Muscle of arm (tissue), 12 donors: ENCODE measurements around the gene SON. TPM values are rescaled to one million over a fixed set of nuclear protein-coding genes. Genes with fewer than 3 reads are reported as not detected.
A peak's percentile ranks its signal among the peaks of the same experiment; 100 is the strongest.
"Not testable (repeated sequence)": the region's sequence is repeated elsewhere in the genome, so short reads cannot be mapped to it uniquely, and the experiment has no call there.

Source experiments
- DNase-seq: peaks from one replicate; pipeline ENCODE4 v3.0.0-alpha.2; 2013
- polyA plus RNA-seq, 12 donors: library from polyadenylated mRNA; unstranded; fragments of 120-200 nt; gene quantifications; one replicate each; pipeline ENCODE4 v1.2.1, GENCODE V29; 2013; ENCODE audit not compliant: insufficient read length in 12 of 12

The SON gene
- polyA plus RNA-seq, 12 donors = 87.6 to 316 (median 231) TPM

DNA sequence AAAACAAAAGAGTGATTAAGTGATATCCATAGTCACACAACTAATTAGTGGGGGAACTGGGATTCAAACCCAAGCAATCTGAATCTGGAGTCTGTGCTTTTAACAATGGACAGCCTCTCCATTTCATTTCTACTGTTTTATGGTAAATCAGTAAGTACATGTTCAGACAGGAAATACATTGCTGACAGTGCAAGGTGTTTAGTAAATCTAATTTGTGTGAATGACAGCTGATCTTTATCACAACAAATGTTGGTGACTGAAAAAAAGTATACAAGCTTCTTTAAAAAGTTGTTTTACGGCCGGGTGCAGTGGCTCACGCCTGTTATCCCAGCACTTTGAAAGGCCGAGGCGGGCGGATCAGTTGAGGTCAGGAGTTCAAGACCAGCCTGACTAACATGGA, 25.1 kb downstream of the SON start:
- DNase-seq = no peak

DNA sequence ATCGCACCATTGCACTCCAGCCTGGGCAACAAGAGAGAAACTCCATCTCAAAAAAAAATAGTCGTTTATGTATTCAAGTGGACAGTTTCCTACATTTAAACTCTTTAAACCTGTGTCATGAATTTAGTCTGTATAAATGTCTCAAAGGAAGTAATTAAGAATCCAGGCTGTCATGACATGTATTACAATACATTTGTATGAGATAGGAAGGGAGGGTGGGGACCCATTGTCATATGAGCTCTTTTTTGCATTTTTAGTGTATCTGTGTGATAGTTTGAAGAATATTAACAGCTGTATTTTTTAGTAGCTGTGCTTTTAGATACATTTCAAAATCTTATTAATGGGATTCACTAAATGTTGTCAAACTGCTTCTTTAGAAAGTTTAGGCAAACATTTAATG, 25.6 kb downstream of the SON start:
- no peak for DNase-seq

DNA sequence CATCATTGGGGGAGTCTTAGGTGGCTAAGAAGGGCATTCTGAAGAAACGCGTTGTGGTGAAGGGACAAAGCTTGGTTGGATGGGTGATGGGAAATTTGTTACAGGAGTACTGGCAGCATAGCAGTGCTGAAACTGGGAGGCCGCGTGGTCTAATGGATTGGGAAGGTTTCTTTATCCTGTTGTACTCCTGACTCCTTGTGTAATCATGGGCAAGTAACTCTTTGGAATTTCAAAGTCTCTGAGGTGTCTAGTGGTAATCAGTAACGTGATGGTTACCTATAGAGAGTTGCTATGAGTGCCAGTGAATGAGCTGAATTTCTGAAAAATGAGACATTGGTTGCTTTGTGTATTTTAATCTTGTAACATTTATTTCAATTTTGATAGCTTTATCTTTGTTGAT, 27.2 kb downstream of the SON start:
- DNase-seq = no peak

DNA sequence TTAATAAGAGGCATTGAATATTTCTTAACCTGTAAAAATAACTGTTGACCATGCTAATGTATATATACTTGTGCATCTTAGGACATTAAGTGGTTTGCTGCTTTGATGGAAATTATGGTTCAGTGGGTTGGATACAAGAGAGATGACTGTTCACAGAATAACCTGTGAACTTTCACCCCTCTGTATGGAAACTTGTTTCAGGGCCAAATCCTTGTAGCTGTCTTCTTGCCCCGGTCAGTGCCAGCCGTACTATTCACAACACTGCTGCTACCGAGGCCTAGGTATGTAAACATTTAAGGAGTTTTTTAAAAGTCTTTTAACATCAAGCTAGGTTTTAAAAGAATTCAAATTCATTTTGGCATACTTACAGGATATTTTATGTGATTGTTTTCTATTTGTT, 29.5 kb downstream of the SON start:
- no peak for DNase-seq

DNA sequence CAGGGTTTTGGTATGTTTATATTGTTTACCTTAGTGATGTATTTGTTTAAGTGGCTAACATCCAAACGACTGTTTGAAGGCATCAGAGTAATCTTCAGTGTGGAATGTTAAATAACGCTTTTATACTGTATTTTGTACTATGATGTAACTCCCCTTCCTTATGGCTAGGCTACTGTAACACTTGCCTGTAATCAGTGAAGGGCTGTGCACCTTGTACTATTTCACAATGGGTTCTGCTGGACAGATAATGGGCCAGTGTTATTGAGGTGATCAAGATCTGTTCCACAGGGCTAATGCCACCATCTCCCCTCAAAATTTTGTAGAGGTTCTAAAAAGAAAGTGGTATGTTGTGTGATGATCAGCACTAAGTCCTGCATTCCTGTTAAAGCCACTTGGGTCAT, 33.9 kb downstream of the SON start:
- DNase-seq = not testable (repeated sequence)

DNA sequence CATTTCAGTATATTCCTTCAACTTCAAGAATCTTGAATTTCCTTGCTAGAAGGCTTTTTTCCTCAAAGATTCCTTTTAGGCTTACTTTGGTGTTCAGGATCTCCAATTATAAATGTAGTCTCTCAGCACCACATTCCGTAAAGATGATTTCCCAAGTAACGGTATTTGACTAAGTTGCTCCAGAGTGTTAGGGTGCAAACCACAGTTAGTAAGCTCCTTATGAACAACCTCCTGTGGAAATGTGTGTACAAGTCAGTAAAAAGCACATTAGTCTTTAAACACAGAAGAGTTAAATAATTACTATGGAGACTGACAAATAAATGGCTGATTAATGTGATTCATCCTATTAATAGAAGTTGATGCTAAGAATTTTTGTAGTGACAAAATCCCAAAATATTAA, 35.4 kb downstream of the SON start:
- DNase-seq = no peak

DNA sequence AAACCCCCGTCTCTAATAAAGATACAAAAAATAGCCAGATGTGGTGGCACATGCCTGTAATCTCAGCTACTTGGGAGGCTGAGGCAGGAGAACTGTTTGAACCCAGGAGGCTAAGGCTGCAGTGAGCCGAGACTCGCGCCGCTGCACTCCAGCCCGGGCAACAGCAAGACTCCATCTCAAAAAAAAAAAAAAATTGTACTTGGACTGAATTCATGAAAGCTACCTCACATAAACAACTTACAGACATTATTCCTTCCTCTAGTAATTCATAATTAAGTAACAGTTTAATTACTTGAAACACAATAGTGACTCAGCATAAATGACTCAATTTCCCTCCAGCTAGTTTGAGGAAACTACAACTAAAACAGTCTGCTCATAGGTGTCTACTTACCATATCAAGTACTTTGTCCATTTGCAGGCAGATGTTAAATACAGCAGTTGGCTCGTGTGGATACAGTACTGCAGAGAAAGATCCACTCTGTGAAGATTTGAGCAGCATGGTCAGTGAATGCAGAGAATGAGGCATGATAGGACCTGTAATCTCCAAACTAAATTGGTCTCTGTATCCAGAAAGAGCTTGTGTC, 36.2 kb downstream of the SON start:
- no peak for DNase-seq

DNA sequence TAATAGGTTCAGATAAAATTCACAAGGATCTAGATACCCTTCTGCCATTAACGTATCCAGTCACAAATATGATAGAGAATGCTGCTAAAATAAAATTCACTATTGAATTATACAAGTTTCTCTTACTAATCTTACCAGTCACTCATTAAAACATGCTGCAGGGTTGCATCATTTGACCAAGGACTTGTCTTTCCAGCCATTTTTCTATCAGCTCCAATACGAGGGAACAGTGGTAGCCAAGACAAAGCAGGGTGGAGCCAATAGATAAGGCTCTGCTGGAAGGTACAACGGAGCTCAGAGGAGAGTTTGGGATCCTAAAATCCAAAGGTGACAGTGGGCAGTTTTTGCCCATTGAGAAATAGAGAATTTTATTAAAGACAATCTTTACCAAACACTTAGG, 41.6 kb downstream of the SON start:
- no peak for DNase-seq

DNA sequence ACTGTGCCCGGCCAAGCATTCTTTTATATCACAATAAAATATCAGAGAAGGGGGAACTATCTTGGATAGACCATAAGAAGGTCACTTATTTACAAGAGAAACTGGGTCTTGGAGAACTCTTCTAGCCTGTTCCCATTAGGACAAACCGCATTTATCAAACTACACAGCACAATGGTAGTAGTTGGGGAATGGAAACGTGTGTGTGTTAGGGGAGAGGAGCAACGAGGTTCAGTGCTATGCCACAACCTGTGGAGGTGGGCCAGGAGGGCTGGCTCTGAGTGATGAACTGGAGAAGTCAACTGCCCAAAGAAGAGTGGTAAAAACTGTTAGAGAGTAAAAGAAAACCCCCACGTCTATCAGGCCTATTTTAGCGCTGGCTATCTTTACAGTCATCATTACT, 44.1 kb downstream of the SON start:
- DNase-seq = no peak

DNA sequence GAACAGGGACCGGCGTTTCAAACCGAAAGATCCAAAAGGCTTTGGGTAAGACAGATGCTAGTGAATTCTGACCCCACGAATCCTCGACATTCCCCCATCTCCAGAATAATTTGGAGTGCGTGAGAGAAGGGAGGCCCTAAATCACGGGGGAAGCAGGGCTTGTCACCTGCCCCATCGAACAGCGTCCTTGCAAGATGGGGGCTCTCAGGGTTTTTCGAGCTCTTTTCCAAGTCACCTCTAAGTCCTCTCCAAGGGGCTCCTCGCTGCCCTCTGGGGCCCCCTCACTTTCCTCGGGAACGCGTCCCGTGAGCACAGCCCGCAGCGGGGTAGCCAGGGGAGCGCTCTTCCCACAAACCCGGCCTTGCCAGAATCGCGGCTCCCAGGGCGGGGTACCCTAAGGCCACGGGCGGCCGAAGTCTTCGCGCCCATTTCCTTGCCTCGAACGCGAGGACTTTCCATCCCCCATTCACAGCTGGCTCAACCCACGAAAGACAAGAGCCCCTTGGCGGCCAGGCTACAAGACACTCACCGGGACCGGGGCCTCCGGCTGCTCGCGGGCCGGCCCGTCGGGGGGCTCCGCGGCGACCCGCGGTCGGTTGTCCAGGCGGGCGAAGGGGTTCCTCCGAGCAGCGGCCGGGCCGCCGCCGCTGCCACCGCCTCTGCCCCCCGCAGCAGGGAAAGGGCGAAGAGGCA, 45.1 kb downstream of the SON start:
- peak; percentile 44 for DNase-seq

DNA sequence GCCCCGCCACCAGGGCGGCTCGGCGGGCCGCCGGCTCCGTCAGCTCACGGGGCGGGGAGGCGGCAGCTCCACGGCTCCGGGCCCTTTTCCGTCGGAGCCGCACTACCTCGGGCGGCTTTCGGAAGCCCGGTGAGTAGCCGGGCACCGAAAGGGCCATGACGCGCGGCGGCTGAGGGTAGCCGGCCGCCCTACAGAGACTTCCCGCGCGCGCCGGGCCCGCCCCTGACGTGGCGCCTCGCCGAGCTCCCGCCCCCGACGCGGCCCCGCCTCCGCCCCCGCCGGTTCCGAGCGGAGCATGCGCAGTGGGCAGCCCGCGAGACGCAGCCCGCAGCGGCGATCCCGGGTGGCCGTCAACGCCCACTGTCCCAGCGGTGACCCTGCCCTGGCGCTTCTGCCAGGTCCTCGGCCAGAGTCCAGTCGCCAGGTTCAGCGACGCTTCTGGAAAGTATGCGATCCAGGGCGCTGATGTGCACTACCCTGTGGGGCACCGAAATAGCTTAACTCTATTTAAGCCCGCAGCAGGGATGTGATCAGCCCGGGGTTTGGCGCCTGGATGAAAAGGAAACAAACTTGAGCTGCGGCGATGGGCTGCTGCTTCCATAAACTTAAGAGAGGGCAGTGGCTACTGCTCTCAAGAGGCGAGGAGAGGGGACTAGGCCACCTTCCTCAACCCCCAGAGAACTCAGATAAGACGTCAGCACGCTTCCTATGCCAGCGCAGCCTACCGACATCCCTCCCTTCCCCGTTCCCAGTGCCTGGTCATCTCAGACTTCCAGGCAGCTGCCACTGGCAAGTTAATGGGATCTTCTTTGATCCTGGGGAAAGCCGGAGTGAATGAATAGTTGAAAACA, 45.9 kb downstream of the SON start, which contains the start of gene DONSON:
DONSON (minus strand) TSS at position 200 of the 851 bp plus-strand sequence; CDS start at position 157, 43 bp downstream.
- DNase-seq = peak; percentile 89

DNA sequence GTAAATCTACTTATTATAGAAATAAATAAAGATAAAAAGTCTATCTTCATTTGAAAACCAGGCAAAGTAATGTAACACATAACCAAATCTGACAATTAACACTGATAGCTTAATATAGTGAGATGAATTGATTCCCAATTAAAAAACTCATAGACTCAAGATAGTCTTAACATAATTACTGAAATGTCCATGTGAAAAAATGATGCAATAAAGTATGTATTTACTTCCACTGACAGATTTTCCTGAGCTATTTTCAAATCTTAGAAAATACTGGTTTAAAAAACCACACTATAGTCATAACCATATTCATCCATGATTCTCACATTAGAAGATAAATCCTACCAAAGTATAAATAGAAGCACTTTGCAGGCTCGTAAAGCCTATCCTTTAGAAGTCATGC, 55.2 kb downstream of the SON start:
- DNase-seq = no peak

DNA sequence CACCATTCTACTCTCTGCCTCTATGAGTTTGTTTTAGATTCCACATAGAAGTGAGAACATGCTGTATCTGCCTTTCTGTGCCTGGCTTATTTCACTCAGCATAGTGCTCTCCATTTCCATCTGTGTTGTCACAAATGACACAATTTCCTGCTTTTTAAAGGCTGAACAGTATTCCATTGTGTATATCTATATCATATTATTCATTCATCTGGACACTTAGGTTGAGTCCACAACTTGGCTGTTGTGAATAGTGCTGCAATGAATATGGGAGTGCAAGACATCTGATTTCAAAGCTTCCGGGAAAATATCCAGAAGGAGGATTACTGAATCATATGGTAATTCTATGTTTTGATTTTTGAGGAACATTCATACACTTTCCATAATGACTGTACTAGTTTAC, 65.7 kb downstream of the SON start:
- no peak for DNase-seq

DNA sequence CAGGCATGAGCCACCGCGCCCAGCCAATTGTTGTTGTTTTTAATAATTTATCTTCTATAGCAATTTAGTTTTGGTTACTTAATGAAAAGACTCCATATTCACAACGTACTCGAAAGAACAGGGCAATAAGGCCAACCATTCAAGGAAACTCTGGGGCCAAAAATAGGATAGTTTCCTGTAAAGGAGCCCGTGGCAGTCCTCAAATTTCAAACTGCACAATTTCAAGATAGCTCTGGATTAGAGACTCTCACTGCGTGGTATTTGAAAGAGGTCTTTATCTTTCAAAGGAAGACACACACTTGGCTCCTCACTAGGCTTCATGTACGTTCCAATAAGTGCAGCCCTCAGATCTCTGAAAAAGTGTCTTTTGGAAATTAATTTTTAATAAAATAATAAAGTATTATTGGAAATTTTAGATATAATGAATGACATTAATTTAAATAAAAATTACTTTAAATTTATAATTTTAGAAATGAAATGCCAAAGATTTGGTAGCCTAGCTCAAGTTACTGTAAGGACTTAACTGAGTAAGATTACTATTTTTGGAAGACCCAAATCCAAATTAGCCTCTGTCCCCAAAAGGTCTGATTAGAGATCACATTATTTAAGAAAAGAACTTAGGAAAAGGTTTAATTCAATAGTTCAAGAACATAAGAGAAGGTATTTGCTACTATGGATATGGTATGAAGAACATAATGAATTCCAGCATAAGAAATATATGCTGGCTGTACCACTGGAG, 68.3 kb downstream of the SON start:
- no peak for DNase-seq

DNA sequence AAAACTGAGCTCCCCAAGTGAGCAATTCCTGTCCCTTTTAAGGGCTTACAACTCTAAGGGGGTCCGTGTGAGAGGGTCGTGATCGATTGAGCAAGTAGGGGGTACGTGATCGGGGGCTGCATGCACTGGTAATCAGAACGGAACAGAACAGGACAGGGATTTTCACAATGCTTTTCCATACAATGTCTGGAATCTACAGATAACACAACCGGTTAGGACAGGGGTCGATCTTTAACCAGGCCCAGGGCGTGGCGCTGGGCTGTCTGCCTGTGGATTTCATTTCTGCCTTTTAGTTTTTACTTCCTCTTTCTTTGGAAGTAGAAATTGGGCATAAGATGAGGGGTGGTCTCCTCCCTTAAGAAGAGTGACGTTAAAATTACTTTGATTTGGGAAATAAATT, 74.7 kb downstream of the SON start:
- DNase-seq = not testable (repeated sequence)

DNA sequence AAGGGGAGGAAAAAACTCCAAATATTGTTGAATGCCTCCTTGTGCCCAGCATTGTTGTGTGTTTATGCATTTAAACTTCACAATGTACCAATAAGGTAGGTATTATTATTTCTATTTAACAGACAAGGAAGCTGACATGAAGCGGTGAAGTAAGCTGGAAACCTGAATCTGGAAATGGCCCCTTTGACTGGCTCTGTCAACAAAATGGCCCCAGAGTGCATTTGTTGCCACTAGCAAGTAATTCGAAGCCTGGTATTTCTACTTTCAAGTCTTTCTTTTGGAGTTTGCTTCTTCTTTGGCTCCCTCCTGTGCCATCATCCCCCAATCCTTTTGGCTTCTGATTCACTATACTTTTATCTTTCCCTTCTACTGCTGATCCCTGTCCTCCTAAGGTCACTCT, 75.6 kb downstream of the SON start:
- DNase-seq = no peak

DNA sequence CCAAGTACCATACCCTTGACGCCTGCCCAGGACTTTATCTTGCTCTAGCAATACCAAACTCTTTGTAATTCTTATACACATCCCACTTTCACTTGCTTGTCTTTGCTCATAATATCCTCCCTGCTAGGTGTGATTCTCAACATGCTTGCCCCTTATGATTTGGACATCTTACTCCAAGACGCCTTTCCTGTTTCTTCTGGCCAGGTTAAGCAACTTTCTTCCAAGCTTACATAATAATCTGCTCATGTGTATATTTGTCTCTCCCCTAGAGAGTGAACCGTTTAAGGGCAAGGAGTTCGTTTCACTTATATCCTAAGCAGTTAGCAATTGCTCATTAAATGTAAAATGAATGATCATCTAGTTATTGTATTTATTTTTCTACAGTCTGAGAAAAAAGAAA, 76.9 kb downstream of the SON start:
- no peak for DNase-seq

DNA sequence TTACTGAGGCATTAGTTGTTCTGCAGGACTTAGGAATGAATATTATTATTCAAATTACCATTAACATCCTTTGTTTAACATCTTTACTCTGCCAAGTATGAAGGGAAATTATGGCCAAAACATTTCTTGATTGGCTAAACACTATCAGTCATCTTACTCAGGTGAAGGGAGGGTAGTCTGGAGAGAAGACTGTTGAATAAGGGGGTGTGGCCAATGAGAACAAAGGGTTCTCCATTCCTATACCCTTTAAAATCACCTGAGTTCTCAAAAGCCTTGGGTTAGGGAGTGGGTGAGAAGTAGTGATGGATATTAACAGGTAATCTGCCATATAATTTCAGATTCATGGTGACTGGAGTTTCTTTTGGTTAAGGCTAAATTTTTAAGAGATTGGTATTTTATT, 79.4 kb downstream of the SON start:
- DNase-seq = no peak

DNA sequence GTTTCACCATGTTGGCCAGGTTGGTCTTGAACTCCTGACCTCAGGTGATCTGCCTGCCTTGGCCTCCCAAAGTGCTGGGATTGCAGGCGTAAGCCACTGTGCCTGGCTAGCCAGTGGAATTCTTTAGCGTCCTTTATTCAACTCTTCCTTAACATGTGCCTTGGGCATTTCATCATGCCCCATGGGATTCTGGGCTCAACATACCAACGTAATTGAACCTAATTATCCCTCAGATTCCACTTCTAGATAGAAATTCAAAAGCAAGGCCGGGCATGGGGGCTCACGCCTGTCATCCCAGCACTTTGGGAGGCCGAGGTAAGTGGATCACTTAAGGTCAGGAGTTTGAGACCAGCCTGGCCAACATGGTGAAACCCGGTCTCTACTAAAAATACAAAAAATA, 83.3 kb downstream of the SON start:
- DNase-seq = not testable (repeated sequence)
